ENCODE results near the gene GCH1.

The GCH1 gene

GRCh38 chr14:54796961-54797360 is 105.7 kb downstream of the GCH1 start:
- no peak for DNase-seq

DNA sequence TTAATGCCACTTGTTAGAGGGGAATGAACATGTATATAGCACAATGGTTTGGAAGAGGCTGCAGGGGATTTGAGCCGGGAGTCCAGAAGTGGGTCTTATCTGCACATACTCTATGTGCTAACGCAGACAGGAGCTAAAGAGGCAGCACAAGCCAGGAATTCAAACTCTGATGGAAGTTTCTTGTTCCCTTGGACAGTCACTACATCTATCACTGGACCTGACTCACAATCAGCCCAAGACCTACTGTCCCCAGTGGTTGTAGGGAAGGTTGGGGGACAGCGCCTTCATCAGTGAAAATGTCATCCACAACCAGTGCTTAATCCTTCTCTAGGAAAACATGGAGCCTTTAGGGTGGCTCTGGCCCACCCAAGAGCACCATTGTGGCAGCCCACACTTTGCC is 107.8 kb downstream of the GCH1 start:
- no peak for DNase-seq

DNA sequence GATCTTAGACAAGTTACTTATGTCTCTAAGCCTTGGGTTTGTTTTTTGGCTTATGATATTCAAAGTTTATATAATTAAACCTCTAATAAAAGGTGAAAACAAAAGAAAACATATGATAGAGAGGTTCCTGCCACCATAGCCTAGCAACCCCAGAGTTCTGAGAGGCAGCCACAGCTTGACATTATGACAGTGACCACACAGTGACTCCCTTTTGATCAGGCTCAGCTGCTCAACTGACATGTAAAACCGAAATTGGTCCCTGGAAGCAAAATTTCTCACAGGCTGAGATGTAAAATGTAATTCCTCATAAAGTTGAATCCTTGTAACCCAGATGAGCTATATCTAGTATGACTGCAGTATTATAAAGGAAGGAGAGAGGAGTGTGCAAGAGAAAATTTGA is 108.5 kb downstream of the GCH1 start:
- DNase-seq = no peak

DNA sequence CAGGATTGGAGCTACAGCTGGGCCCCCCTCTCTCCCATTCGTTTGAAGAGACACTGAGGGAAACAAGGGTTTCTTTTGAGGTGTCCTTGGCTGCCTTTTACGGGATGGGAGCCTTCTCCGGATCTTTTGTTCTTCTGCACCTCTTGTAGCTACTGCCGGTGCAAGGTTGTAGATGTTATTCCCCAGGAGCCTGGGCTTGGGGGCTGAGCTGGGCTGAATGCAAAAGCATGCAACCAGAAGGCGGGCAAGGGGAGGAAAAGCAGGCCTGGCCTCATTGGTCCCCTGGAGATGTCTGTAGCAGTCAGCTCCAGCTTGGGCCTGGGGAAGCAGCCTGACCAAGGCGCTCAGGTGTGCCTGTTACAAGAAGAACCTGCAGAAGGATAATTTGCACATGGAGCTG is 110.3 kb downstream of the GCH1 start:
- no peak for DNase-seq

Data from stimulated activated naive CD4-positive, alpha-beta T cell (primary cell).